NCI-H774 (cell line): Measurements from ENCODE around the gene RASGRP3.

Experiments
- DNase-seq: peaks from one replicate; lab custom pipeline; 2025; lab: John Stamatoyannopoulos, UW

Gene RASGRP3

DNA sequence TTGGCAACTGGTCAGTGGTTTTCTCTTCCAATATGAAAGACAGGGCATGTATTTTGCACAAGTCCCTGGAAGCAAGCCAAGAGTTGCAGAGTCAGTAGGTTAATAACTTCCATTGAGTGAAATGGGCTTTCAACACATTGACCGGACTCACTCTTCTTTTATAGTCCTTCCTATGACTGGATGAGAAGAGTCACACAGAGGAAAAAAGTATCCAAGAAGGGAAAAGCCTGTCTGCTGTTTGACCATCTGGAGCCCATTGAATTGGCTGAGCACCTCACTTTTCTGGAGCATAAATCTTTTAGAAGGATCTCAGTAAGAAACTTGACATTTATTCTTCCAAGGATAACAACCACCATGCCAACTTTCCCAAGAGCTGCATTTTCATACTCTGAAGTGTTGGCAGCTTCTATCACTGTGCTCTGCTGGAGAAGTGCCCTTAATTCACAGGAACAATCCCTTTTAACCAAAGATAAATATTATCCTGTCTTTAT, 45.4 kb downstream of the RASGRP3 start:
- DNase-seq, result no peak

DNA sequence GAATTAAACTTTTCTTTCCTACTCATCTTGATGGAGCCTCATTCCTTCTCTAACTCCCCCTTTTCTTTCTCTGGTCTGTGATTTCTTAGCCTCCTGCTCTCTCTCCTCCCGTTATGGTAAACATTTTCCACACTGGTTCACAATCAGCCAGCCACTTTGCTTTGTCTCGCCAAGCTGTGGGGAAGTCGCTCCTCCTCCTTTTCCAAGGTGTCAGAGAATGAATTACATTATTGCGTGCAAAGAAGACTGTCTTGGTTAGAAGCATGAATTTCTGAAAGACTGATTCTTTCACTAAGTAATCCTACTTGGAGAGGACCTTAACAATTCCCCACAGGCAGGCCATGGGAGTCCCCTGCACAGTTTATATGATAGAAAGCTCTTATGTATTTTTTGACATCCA, 46.1 kb downstream of the RASGRP3 start:
- DNase-seq, result no peak

DNA sequence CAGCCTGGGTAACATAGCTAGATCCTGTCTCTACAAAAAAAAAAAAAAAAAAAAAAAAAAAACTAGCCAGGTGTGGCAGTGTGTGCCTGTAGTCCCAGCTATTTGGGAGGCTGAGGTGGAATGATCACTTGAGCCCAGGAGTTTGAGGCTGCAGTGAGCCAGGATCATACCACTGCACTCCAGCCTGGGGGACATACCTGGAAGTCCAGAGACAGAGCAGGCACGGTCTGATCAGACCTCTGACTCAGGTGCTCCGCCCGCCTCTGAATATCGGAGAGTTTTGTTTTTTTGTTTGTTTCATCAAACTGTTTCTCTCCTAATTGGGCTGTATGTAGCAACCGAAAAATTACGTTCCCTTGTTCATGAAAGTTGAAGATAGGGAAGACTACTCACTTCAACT, 49.2 kb downstream of the RASGRP3 start:
- DNase-seq, result no peak

DNA sequence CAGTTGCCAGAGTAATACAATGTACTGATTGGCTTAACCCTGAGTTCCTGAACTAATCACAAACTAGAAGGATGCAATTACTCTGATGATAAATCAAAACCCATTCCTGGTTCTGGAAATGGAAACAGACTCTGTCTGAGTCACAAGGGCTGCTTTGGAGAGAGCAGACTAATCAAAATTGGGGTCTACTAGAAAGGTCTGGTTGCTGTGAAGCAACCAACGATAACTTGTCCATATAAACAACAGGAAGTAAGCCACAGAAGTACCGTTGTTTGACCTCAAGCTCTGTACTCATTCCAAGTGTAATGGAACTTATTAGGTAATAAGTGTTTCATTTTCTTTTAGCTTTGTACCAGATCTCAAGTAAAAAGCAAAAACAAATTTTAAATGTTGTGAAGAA, 49.7 kb downstream of the RASGRP3 start:
- no peak for DNase-seq

DNA sequence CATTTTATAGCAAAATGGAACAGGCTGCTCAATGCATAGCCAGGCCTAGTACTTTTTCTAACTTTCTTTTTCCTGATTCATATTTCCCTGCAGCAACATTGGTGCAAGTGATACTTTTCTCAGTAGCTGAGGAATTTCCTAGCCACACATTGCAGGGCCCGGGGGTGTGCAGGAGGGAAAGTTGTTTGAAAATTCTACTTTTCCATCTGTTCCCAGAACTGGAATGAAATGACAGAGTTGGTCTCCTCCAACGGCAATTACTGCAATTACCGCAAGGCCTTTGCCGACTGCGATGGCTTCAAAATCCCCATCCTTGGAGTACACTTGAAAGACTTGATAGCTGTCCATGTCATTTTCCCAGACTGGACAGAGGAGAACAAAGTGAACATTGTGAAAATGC, 50.5 kb downstream of the RASGRP3 start:
- no peak for DNase-seq

DNA sequence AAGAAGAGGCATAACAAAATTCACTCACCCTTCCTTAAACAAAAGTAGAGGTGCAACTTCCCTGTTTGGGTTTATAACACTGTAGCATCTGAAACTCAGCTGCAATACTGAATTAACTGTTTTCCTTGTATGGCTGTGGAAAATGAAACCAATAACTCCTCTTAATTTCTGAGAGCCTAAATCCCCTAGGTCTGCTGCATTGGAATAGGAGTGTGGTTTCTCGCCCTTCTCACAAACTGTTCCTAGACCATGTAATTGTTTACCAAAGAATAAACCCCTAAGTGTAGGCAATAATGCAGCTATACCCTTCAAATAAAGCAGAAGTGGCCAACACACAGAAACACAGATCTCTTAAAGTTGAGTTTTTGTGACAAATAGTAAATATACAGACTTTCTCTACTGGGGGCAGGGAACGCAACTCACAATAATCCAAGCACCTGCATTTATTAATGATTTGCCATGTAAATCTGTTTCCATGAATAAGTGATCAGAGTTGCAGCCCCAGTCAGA, 52.0 kb downstream of the RASGRP3 start:
- DNase-seq, result no peak

DNA sequence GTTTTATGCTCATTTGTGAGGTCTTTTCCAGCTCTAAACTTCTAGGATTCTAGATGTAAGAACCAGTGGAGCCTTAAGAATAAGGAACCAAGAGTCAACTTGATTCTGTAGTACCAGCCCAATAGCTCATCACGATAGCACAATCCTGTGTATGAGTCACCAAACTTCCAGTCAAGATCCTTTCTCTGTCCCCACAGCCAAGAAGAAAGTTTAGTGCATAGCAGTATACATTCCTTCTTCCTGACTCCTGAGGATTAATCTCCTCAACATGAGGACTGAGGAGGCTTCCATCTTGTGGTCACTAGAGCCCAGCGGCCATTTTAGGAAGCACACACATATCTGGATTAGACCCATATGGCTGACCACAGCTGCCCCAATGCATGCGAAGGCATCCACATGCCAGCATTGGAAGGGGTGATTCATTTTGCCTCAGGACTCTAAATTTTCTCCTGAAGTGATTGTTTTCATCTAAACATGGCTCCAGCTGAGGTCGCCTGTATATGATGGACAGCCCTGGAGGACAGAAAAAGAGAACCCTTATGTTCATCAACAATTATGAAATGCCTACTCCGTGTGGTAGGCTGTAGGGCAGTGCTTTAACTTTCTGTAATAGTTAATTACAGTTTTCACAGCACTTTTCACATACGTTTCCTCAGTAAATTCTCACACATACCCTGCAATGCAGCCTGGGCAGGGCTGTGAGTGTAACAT, 53.5 kb downstream of the RASGRP3 start:
- DNase-seq, result no peak

DNA sequence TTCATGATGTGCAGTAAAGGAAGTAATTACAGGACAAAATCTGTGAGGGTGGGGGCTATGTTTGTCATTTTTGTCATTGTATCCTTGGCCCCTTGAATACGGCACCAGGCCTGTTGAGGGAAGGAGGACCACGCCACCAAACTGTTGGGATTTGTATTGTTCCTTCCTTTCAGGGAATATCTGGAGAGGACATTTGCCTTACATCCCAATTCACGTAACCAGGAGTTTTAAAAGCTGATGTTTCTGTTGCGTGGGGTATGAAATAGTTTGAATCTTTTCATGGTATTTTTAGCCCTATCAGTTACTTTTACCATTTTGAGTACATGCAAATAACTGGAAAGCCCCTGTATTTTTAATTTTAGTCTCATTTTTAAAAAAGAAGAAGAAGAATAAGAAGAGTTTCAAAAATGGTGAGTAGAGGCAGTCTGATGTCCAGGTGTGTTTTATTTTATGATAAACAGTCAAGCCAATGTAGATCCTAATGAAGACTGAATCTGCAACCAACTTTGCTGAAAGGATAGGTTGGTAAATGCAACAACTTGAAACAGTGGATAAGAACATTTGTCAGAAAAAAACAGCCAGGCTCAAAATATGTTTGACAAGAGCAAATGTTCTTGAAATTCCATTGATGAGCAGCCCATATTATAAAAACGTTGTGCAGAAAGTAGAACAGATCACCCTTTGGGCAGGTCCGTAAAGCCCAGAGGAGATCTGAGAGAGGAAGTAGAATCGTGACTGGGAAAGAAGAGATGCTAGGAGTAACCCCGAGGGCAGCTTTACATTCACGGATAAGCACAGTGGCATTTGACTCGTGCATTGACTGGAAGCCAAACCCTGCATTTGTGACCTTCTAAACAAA, 54.5 kb downstream of the RASGRP3 start:
- DNase-seq, result no peak

DNA sequence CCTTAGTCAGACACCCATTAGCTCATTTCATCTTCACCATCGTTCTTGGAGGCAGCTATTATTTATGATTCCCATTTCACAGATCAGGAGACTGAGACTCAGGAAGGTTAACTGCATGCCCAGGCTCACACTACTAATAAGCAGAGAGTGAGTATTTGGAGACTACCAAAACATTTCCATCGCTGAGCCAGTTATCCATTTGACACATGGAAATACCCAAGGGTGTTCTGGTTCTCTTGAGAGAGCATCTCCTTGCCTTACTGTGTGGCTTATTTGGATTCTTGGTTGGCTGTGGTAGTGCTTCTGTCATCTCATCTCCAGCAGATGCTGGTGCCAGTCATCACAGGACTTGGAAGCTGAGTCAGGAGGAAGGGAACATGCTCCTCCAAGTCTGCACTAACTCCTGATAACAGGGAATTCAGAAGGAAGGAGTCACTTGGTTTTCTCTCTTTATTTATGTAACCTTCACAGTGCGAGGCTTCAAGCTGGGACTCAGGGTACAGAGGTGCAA, 55.2 kb downstream of the RASGRP3 start:
- no peak for DNase-seq

DNA sequence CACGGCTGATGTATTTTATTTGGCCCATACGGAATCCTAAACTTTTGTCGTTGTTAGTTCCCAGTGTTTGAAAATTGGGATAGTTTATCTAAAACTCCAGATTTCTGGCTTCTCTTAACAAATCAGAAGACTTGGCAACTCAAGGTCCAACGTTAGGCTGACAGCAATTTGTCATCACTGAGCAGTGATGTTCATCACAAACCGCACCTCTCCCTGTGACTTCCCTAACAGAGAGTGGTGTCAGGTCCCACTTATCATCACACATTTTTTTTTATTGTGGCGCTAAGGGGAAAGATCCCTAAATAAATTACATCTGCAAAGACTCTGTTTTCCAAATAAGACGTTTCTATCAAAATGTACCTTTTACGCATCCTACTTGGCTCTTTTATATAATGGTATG, 55.7 kb downstream of the RASGRP3 start:
- no peak for DNase-seq

DNA sequence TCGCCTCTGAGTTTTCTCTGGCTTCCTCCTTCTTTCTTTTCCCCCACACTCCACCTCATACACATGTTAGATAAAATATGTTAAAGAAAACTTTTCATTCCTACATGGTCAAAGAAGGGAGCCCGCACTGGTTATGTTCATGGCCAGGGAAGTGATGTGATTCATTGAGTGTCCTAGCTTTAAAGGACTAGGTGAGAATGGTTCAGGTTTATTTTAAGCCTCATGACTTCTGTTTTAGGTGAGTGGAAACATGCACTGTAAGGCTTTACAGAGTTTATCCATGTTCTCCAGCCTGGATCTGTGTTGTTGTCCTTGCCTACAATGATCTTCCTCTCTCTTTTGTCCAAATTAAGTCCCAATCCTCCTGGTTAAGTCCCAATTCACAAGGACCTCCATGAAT, 56.5 kb downstream of the RASGRP3 start:
- DNase-seq, result no peak

DNA sequence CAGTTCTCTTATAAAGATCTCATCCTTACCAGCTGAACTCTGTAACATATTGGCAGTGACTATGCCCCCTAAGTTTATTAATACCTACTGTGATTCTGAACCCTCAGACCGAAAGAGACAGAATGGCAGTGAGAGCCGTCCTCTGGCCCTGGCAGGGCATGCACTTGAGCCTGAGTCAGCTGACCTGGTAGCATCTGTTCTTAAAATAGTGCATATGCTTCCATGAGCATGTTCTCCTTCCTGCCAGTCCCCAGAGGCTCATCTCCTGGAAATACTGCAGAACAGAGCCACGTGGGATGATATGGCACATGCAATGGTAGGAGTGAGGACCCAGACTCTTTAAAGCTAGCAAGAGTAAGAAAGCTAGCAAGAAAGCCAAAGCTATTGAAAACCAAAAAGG, 59.0 kb downstream of the RASGRP3 start:
- DNase-seq, result no peak

DNA sequence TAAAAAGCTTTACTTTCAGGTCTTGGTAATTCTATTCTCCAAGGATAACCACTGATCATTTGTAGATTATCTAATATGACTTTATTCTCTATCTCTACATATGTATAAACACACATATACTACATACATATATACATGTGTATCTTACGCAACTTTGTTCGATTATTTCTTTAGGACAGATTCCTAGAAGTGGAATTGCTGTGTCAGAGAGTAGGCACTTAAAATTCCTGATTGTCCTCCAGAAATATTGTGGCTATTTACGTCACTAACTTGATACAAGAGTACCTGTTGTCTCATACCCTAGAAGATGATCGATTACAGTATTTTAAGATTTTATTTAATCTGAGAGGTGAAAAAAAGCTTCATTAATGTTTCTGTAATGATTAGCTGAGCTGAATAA, 64.8 kb downstream of the RASGRP3 start:
- DNase-seq, result no peak

DNA sequence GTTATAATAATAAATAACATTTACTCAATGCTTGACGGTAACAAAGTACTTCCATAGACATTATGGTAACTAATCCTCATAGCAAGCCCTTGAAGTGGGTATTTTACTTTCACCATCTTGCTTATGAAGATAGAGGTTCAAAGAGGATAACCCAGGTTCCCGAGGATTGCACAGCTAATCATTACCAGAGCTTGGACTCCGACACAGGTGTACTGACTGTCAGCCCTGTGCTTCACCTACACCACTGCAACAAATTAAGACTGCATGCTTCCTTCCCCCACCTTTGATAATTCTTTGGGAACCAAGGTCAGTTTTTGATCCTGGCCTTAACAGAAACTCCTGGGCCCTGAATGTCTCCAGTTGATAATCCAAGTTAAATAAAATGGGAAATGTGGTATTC, 73.8 kb downstream of the RASGRP3 start:
- no peak for DNase-seq

DNA sequence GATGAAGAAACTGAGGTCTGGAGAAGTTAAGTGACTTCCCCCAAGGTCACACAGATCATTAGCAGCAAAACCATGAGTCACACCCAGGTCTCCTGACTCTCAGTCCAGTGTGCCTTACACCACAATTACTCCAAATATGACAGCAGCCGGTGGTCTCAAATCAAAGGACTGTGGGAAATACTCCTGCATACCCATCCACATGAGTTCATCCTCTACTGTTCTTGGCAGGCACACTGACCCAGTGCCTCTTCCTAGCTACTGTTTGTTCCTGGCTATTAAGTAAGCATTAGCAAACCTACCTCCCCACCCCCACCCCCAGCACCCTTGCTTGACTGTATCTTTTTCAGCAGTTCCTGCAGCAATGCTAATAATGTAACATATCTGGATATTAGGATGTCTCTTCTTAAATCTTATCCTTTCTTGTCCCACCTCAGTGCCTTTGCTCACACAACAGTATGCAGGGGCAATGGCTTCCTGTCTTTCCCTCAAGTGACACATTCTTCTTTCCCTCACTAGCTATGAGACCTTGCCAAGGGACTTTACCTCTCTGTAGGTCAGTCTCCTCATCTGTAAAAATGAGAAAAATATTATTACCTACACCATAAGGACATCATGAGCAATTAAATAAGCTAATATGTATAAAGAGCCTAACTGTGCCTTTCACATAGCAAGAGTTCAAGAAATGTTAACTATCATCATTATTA, 76.5 kb downstream of the RASGRP3 start:
- DNase-seq, result no peak

DNA sequence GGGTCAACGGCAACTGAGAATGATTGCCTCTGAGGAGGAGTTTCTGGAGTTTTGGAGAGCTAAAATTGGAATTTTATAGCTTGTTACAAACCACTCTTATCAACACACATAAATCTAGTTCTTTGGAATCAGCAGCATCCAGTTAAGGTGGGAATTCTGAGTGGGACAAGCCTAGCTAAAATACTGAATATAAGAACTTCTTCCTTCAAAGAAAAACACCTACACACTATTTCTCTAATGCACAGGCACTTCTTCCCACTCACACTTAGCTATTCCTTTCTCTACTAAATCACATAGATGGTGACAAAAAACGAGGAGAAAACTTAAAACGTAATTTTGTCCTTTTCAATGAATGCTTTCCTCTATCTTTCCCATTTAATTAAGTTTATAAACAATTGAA, 79.2 kb downstream of the RASGRP3 start:
- DNase-seq, result no peak

DNA sequence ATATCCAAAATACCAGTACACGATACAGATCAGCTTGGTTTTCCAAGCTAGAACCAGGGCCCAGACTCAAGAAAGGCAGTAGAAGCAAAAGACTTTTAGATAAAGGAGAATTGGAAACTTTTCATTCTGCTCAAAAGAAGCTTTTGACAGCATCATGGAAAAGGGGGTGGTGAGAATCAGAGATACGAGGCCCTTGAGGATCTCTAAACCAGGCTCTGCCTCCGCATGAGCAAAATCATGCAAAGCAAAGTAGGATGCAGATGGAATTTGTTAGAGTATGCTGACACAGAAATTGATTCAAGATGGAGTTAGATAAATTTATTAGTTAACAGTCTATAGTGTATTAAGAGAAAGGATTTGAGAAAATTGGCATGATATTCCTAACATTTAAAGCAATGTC, 82.9 kb downstream of the RASGRP3 start:
- no peak for DNase-seq

DNA sequence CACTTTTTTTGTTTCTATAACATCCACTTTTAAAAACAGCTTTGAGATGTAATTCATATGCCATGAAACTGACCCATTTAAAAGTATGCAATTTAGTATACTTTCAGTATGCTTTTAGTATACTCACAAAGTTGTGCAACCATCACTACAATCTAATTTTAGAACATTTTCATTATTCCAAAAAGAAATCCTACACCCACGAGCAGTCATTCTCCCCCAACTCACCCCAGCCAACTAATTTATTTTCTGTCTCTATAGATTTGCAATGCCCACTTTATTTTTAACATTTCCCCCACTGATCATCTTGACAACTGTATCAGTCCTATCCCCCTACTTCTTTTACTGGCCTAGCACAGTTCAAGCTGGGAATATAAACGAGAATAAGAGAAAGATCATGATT, 83.6 kb downstream of the RASGRP3 start:
- DNase-seq, result no peak

DNA sequence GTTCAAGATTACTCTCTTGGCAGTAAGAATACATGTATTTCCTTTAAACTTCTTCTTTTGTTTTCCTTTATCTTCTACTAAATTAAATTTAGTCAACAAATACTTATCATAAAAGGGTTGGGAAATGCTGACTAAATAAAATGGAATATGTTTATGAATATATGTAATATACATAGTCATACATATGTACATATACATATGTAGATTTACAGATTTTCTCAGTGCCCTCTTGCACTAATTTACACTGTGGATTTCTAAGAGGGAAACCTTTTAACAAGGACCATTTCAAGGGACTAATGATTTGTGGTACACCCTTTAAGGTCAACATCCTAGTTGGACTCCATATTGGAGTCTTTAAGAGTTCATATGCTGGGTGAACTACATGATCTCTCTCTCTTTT, 85.4 kb downstream of the RASGRP3 start:
- no peak for DNase-seq

DNA sequence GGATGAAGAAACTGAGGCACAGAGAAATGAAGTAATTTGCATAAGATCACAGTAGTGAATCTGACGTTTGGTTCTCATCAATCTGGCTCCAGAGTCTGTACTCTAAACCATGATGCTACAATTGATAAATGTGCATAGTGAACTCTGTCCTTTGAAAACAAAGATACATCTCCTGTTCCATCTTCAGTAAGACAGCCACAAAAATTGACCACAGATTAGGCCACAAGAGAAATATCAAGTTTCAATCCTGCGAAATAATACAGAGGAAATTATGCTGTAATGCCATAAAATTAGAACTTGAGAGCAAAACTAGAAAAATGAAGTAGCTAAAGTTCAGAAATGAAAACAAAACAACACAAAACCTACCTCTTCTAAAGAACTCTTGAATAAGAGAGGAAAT, 94.2 kb downstream of the RASGRP3 start:
- no peak for DNase-seq

DNA sequence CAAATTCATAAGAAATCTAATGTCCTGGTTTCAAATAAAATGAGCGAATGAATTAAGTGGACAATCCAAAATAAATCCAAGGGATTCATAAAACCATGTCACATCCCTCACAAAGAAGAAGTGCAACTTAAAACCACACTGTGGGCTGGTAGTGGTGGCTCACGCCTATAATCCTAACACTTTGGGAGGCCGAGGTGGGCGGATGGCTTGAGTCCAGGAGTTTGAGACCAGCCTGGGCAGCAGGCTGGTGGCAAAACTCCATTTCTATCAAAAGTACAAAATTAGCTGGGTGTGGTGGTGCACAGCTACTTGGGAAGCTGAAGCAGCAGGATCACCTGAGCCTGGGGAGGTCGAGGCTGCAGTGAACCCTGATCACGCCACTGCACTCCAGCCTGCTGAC, 97.2 kb downstream of the RASGRP3 start:
- no peak for DNase-seq

DNA sequence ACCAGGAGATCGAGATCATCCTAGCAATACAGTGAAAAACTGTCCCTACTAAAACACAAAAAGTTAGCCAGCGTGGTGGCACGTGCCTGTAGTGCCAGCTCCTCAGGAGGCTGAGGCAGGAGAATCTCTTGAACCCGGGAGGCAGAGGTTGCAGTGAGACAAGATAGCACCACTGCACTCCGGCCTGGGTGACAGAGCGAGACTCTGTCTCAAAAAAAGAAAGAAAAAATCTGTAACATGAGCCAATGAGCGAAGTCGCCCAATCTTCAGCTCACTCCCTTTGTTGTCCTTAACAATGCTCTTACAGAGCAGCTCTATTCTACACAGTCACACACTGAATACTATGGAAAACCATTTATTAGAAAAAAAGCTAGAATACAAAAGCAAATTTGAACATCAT, 100.6 kb downstream of the RASGRP3 start:
- DNase-seq, result no peak
